ENCODE data around the gene MACROD2. TPM values are rescaled to one million over a fixed set of nuclear protein-coding genes. Genes with fewer than 3 reads are reported as not detected.

The MACROD2 gene
- total RNA-seq, 2 donors from 2014 or later, result 0.95 to 4.2 TPM

DNA sequence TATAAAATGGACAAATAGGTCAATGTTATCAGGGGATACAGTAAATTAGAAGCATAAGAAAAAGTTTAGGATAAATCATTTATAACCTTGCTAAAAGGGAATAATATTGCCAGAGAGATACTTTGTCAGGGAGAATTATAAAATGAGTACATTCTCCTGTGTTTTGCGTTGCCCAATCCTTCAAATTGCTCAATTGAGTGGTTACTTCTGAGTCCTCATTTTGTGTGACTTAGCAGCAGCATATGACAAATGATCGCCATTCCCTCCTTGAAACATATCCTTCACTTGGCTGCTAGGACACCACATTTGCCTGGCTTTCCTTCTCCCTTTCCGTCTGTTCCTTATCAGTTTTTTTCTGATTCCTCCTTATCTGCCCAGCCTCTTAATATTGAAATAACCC, 448.8 kb downstream of the MACROD2 start:
- no peaks in the 10 kb centered on the region for H3K4me1 ChIP-seq (ENCODE audit: control insufficient read depth in 1 of 2, low read depth in 2 of 2)
- no peak overlapping the region for H3K27ac ChIP-seq
- H3K36me3 ChIP-seq, result no peaks in the 10 kb centered on the region
- TF ChIP-seq, protein P1, sequence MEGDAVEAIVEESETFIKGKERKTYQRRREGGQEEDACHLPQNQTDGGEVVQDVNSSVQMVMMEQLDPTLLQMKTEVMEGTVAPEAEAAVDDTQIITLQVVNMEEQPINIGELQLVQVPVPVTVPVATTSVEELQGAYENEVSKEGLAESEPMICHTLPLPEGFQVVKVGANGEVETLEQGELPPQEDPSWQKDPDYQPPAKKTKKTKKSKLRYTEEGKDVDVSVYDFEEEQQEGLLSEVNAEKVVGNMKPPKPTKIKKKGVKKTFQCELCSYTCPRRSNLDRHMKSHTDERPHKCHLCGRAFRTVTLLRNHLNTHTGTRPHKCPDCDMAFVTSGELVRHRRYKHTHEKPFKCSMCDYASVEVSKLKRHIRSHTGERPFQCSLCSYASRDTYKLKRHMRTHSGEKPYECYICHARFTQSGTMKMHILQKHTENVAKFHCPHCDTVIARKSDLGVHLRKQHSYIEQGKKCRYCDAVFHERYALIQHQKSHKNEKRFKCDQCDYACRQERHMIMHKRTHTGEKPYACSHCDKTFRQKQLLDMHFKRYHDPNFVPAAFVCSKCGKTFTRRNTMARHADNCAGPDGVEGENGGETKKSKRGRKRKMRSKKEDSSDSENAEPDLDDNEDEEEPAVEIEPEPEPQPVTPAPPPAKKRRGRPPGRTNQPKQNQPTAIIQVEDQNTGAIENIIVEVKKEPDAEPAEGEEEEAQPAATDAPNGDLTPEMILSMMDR (IDR thresholded peaks at IDR 0.05), result no peak
- DNase-seq (ENCODE audit: low spot score) (no peak), ATAC-seq (ENCODE audit: insufficient number of reproducible peaks, low FRiP score, low read depth) (no peak)
- H3K9me3 ChIP-seq, result peaks cover 3% of the 10 kb centered on the region
- no peak overlapping the region for H3K4me3 ChIP-seq
- H3K27me3 ChIP-seq (replicated peaks; ENCODE audit: insufficient read depth), result no peaks in the 10 kb centered on the region

- Histone ChIP-seq H3K4me3 (no peak overlapping the region), H3K27ac (no peak overlapping the region), H3K27me3 (replicated peaks; ENCODE audit: insufficient read depth) (no peaks in the 10 kb centered on the region), H3K36me3 (no peaks in the 10 kb centered on the region), H3K9me3 (no peaks in the 10 kb centered on the region), H3K4me1 (ENCODE audit: control insufficient read depth in 1 of 2, low read depth in 2 of 2) (no peaks in the 10 kb centered on the region)
- TF ChIP-seq, protein P1 (IDR thresholded peaks at IDR 0.05), result no peak
- ATAC-seq (ENCODE audit: insufficient number of reproducible peaks, low FRiP score, low read depth) (no peak), DNase-seq (ENCODE audit: low spot score) (no peak)
Observed at GRCh38 chr20:14445310-14445709, 450.0 kb downstream of the MACROD2 start.

DNA sequence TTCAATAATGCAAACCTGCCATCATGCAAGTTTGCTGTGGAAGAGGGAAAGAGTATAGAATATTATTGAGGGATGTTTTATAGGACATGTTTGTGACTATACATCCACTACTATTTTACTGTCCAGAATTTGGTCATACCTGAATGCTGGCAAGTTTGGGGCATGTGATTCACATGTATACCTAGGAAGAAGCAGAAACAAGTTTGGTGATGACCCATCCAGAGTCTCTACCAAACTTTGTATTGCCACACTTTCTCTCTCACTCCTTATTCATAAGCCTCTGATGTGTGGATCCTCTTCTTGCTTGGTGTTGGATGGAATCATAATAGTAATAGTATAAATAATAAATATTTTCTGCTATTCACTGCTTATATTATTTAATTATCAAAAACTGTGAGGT, 450.6 kb downstream of the MACROD2 start:
- Histone ChIP-seq H3K27me3 (replicated peaks; ENCODE audit: insufficient read depth) (no peaks in the 10 kb centered on the region), H3K4me3 (no peak overlapping the region), H3K4me1 (ENCODE audit: control insufficient read depth in 1 of 2, low read depth in 2 of 2) (no peaks in the 10 kb centered on the region), H3K27ac (no peak overlapping the region), H3K36me3 (no peaks in the 10 kb centered on the region), H3K9me3 (no peaks in the 10 kb centered on the region)
- ATAC-seq (ENCODE audit: insufficient number of reproducible peaks, low FRiP score, low read depth), result no peak
- no peak for DNase-seq (ENCODE audit: low spot score)
- TF ChIP-seq, protein P1 (IDR thresholded peaks at IDR 0.05), result no peak

DNA sequence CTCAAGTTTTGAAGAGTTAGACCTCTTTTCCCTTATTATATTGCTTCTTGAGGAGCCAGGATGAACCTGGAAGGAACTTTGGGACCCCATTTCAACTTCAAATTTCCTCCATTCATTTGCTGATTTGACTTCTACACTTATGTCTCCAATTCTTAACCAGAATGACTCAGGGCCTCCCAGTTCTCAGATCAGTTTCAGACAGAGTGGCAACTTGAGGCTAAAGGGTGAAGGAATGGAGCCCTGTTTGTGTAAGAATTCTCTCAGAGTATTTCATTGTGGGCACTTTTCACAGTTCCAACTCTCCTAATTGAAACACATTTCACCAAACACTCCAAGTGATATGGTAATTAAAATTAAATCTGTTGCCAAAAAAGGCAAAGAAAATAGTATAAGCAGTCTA, 451.1 kb downstream of the MACROD2 start:
- H3K9me3 ChIP-seq, result no peaks in the 10 kb centered on the region
- no peaks in the 10 kb centered on the region for H3K4me1 ChIP-seq (ENCODE audit: control insufficient read depth in 1 of 2, low read depth in 2 of 2)
- H3K27ac ChIP-seq, result no peak overlapping the region
- TF ChIP-seq, protein P1 (IDR thresholded peaks at IDR 0.05), result no peak
- ATAC-seq (ENCODE audit: insufficient number of reproducible peaks, low FRiP score, low read depth) (no peak), DNase-seq (ENCODE audit: low spot score) (no peak)
- no peak overlapping the region for H3K4me3 ChIP-seq
- no peaks in the 10 kb centered on the region for H3K27me3 ChIP-seq (replicated peaks; ENCODE audit: insufficient read depth)
- no peaks in the 10 kb centered on the region for H3K36me3 ChIP-seq

DNA sequence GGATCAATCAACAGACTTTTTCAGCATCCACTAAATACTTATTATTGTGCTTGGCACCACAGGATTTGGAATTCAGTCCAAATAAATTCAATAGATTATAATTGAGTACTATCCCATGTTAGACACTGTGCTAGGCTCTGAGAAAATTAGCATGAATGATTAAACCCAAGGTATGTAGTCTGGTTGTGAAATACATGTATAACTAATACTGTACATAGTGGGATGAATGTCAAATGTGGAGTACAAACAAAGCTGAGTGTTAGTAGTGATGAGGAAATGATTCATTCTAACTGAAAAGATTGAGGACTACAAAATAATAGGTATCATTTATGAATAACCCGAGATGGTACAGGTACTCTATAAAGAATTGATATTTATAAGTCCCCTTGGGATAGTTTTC, 454.0 kb downstream of the MACROD2 start:
- H3K9me3 ChIP-seq, result no peaks in the 10 kb centered on the region
- TF ChIP-seq, protein P1 (IDR thresholded peaks at IDR 0.05), result no peak
- no peak for ATAC-seq (ENCODE audit: insufficient number of reproducible peaks, low FRiP score, low read depth)
- H3K4me1 ChIP-seq (ENCODE audit: control insufficient read depth in 1 of 2, low read depth in 2 of 2), result no peaks in the 10 kb centered on the region
- H3K27me3 ChIP-seq (replicated peaks; ENCODE audit: insufficient read depth), result no peaks in the 10 kb centered on the region
- no peak overlapping the region for H3K27ac ChIP-seq
- DNase-seq (ENCODE audit: low spot score), result no peak
- no peak overlapping the region for H3K4me3 ChIP-seq
- no peaks in the 10 kb centered on the region for H3K36me3 ChIP-seq
